IMR-90 (cell line): ENCODE data around the gene LHFPL6. TPM values are rescaled to one million over a fixed set of nuclear protein-coding genes. Genes with fewer than 3 reads are reported as not detected.

Source experiments
- ATAC-seq: fragments of 200-7000 bp; cut with Tn5 transposase; 2 replicates; pipeline ENCODE4 v1.9.1; 2020; ENCODE audit warnings: low read depth, mild to moderate bottlenecking, moderate library complexity
- BruUV-seq: library from RNA; stranded (reverse); fragments of 400-500 nt; replicated peaks from 2 replicates; lab custom pipeline; 2021; lab: Mats Ljungman, UMichigan
- CTCF ChIA-PET: fragments of 300-600 bp; formaldehyde crosslinking; extraction: SDS; loops from one replicate; lab custom pipeline; 2021; ENCODE audit warnings: antibody characterized with exemption; lab: Yijun Ruan, JAX
- POLR2A ChIA-PET: fragments of 300-600 bp; sonication (Branson Sonifier 250); formaldehyde crosslinking; loops from one replicate; lab custom pipeline; 2022; ENCODE audit warnings: antibody characterized with exemption; ENCODE audit not compliant: unreplicated experiment; lab: Charles Lee
- DNase-seq: peaks from one replicate; pipeline ENCODE4 v3.0.0; 2013
- H2AFZ ChIP-seq: replicated peaks from 2 replicates; pipeline ENCODE3; 2013; ENCODE audit warnings: low read length, mild to moderate bottlenecking; ENCODE audit not compliant: poor library complexity
- H2AK5ac ChIP-seq: 2 replicates; pipeline ENCODE4 v1.6.1; 2013; ENCODE audit warnings: low read depth, low read length, inconsistent platforms
- H2AK9ac ChIP-seq: replicated peaks from 2 replicates; pipeline ENCODE3; 2013; ENCODE audit warnings: mild to moderate bottlenecking, low read depth, low read length, moderate library complexity; ENCODE audit not compliant: poor library complexity
- H2BK120ac ChIP-seq: 2 replicates; pipeline ENCODE4 v1.6.1; 2013; ENCODE audit warnings: low read depth, low read length, inconsistent platforms
- H2BK15ac ChIP-seq: 3 replicates; pipeline ENCODE4 v1.6.1; 2013; ENCODE audit warnings: low read depth, low read length, inconsistent platforms
- H2BK20ac ChIP-seq: 2 replicates; pipeline ENCODE4 v1.6.1; 2013; ENCODE audit warnings: low read depth, mild to moderate bottlenecking, inconsistent platforms, low read length, moderate library complexity
- H2BK5ac ChIP-seq: 2 replicates; pipeline ENCODE4 v1.6.1; 2013; ENCODE audit warnings: mild to moderate bottlenecking, low read depth, low read length, inconsistent platforms; ENCODE audit not compliant: poor library complexity, severe bottlenecking
- H3K14ac ChIP-seq: replicated peaks from 2 replicates; pipeline ENCODE4 v1.6.1; 2013; ENCODE audit warnings: low read depth, low read length, inconsistent platforms
- H3K18ac ChIP-seq: 2 replicates; pipeline ENCODE4 v1.6.1; 2013; ENCODE audit warnings: low read depth, low read length, control low read depth
- H3K23ac ChIP-seq: 2 replicates; pipeline ENCODE4 v1.6.1; 2013; ENCODE audit warnings: low read depth, low read length, inconsistent platforms
- H3K27ac ChIP-seq: 2 replicates; pipeline ENCODE4 v1.5.1; 2013; ENCODE audit warnings: mild to moderate bottlenecking, control low read depth, low read length; ENCODE audit not compliant: insufficient read depth
- H3K27me3 ChIP-seq: 2 replicates; pipeline ENCODE4 v1.6.1; 2013; ENCODE audit warnings: low read length; ENCODE audit not compliant: control insufficient read depth, insufficient read depth
- H3K36me3 ChIP-seq: 2 replicates; pipeline ENCODE4 v1.6.1; 2013; ENCODE audit warnings: low read length, mixed read lengths; ENCODE audit not compliant: control insufficient read depth, insufficient read depth
- H3K4ac ChIP-seq: 2 replicates; pipeline ENCODE4 v1.6.1; 2013; ENCODE audit warnings: low read depth, low read length, inconsistent platforms
- H3K4me1 ChIP-seq: 2 replicates; pipeline ENCODE4 v1.6.1; 2013; ENCODE audit warnings: low read length, mixed read lengths; ENCODE audit not compliant: control insufficient read depth, insufficient read depth
- H3K4me2 ChIP-seq: 2 replicates; pipeline ENCODE4 v1.6.1; 2013; ENCODE audit warnings: low read depth, mild to moderate bottlenecking, control low read depth, low read length, moderate library complexity
- H3K4me3 ChIP-seq: 2 replicates; pipeline ENCODE4 v1.5.1; 2013; ENCODE audit warnings: low read depth, mild to moderate bottlenecking, control low read depth, low read length, moderate library complexity; ENCODE audit not compliant: insufficient read depth
- H3K56ac ChIP-seq: 2 replicates; pipeline ENCODE4 v1.6.1; 2013; ENCODE audit warnings: low read length, inconsistent platforms; ENCODE audit not compliant: insufficient read depth; ENCODE audit errors: extremely low read depth
- H3K79me1 ChIP-seq, 2 experiments: 2 replicates each; pipeline ENCODE4 v1.6.1; 2013; ENCODE audit warnings: low read length in 2 of 2, inconsistent platforms in 1 of 2, low read depth in 1 of 2
- H3K9ac ChIP-seq: 2 replicates; pipeline ENCODE4 v1.6.1; 2013; ENCODE audit warnings: low read depth, low read length, control low read depth
- H3K9me1 ChIP-seq: 2 replicates; pipeline ENCODE4 v1.6.1; 2013; ENCODE audit warnings: low read length, inconsistent platforms; ENCODE audit not compliant: insufficient read depth
- H3K9me3 ChIP-seq: 2 replicates; pipeline ENCODE4 v1.6.1; 2013; ENCODE audit warnings: low read length; ENCODE audit not compliant: control insufficient read depth, insufficient read depth
- H4K20me1 ChIP-seq: 2 replicates; pipeline ENCODE4 v1.6.1; 2013; ENCODE audit warnings: low read length, inconsistent platforms; ENCODE audit not compliant: insufficient read depth
- H4K5ac ChIP-seq: 2 replicates; pipeline ENCODE4 v1.6.1; 2013; ENCODE audit warnings: mild to moderate bottlenecking, low read depth, low read length, control low read depth
- H4K8ac ChIP-seq, 2 experiments: 2 replicates each; pipeline ENCODE4 v1.6.1; 2013; ENCODE audit warnings: low read depth in 2 of 2, low read length in 2 of 2, control low read depth in 1 of 2, inconsistent platforms in 1 of 2
- H4K91ac ChIP-seq: 2 replicates; pipeline ENCODE4 v1.6.1; 2013; ENCODE audit warnings: low read depth, low read length, inconsistent platforms; ENCODE audit not compliant: insufficient read depth
- BHLHE40 ChIP-seq: fragments of 150-350 bp; IDR thresholded peaks from 2 replicates; pipeline ENCODE4 v1.6.1; 2016; ENCODE audit warnings: mild to moderate bottlenecking, low read depth, low read length
- CEBPB ChIP-seq: IDR thresholded peaks from 2 replicates; pipeline ENCODE4 v1.6.1; 2012; ENCODE audit warnings: low read depth, low read length, improper control_type of control experiment
- CHD1 ChIP-seq: IDR thresholded peaks from 2 replicates; pipeline ENCODE4 v1.6.1; 2012; ENCODE audit warnings: low read depth, low read length, improper control_type of control experiment
- CTCF ChIP-seq: conservative IDR thresholded peaks from 2 replicates; pipeline ENCODE4 v1.5.1; 2012; ENCODE audit warnings: mild to moderate bottlenecking, low read depth, low read length, improper control_type of control experiment
- ELK1 ChIP-seq: fragments of 150-350 bp; IDR thresholded peaks from 2 replicates; pipeline ENCODE4 v1.6.1; 2016; ENCODE audit warnings: low read depth, mild to moderate bottlenecking, low read length, moderate library complexity, borderline replicate concordance
- FOS ChIP-seq: fragments of 150-350 bp; IDR thresholded peaks from 2 replicates; pipeline ENCODE4 v1.6.1; 2016; ENCODE audit warnings: low read depth, low read length
- MAFK ChIP-seq: IDR thresholded peaks from 2 replicates; pipeline ENCODE4 v1.6.1; 2012; ENCODE audit warnings: low read depth, low read length, improper control_type of control experiment
- MAZ ChIP-seq: IDR thresholded peaks from 2 replicates; pipeline ENCODE4 v1.6.1; 2012; ENCODE audit warnings: low read depth, mild to moderate bottlenecking, low read length, improper control_type of control experiment, moderate library complexity, borderline replicate concordance
- MXI1 ChIP-seq: IDR thresholded peaks from 2 replicates; pipeline ENCODE4 v1.6.1; 2012; ENCODE audit warnings: low read depth, mild to moderate bottlenecking, low read length, moderate library complexity, borderline replicate concordance
- NFE2L2 ChIP-seq: fragments of 150-350 bp; IDR thresholded peaks from 2 replicates; pipeline ENCODE4 v1.6.1; 2016; ENCODE audit warnings: low read depth, mild to moderate bottlenecking, low read length
- POLR2A ChIP-seq: IDR thresholded peaks from 2 replicates; pipeline ENCODE4 v1.6.1; 2012; ENCODE audit warnings: mild to moderate bottlenecking, low read depth, low read length
- RAD21 ChIP-seq: IDR thresholded peaks from 2 replicates; pipeline ENCODE4 v1.6.1; 2012; ENCODE audit warnings: low read length, improper control_type of control experiment
- RCOR1 ChIP-seq: IDR thresholded peaks from 2 replicates; pipeline ENCODE4 v1.6.1; 2012; ENCODE audit warnings: mild to moderate bottlenecking, low read length, improper control_type of control experiment; ENCODE audit not compliant: insufficient replicate concordance
- RFX5 ChIP-seq: IDR thresholded peaks from 2 replicates; pipeline ENCODE4 v1.8.0; 2012; ENCODE audit warnings: low read depth, mild to moderate bottlenecking, low read length, moderate library complexity
- SMC3 ChIP-seq: fragments of 150-350 bp; IDR thresholded peaks from 2 replicates; pipeline ENCODE4 v1.6.1; 2016; ENCODE audit warnings: low read depth, mild to moderate bottlenecking, antibody characterized with exemption, low read length, moderate library complexity
- dilution Hi-C: fragments of 300-500 bp; cut with HindIII; formaldehyde crosslinking; loops from one replicate; pipeline ENCODE4 v1.14.3; 2018; ENCODE audit warnings: low sequenced_read_pairs; ENCODE audit not compliant: unreplicated experiment
- in situ Hi-C: fragments of 300-500 bp; cut with MboI; formaldehyde crosslinking; loops from 3 replicates; pipeline ENCODE4 v1.14.3; 2019; ENCODE audit warnings: low sequenced_read_pairs, inconsistent platforms, mixed read lengths
- intact Hi-C: fragments of 100-400 bp; cut with micrococcal nuclease; formaldehyde crosslinking; loops from 2 replicates; pipeline ENCODE4 v1.10.0; 2022
- polyA plus RNA-seq, 3 experiments: library from polyadenylated mRNA; depleted of rRNA; stranded (reverse); fragments of >200 nt; gene quantifications; 2 replicates each; pipeline ENCODE4 v1.2.3, GENCODE V29; 2012; ENCODE audit warnings: low replicate concordance in 1 of 3
- total RNA-seq: library from RNA; depleted of rRNA; stranded (reverse); fragments of >200 nt; gene quantifications from 2 replicates; pipeline ENCODE4 v1.2.3, GENCODE V29; 2012
- TF ChIP-seq, protein P1 (sequence below): fragments of 150-350 bp; IDR thresholded peaks from 2 replicates; pipeline ENCODE4 v1.6.1; 2017; ENCODE audit warnings: mild to moderate bottlenecking, antibody characterized with exemption, low read length, low read depth

The LHFPL6 gene
- total and polyA plus RNA-seq, 2 of the 4 experiments (the other 2 are of a cell fraction) = 24.7 to 36.1 TPM

DNA sequence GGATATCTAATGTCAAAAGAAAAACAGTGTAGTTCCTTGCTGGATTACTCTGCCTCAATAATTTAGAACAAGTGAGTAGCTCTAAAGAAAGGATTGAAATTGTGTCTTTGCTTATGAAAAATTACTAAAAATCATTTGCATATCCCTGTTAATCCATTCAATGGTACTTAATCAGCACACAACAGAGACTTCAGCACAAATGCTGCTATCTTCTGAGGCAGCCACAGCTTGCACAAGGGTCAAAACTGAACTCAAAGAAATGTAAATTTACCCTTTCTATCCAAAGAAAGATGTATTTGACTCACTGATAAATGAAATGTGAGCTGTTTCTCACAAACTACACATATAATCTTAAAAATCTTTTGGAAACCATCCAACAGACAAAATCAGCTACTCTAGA, 116.2 kb downstream of the LHFPL6 start:
- Histone ChIP-seq H4K20me1 (peaks cover 3% of the 10 kb centered on the region; the same call in 1 of the 2 replicates), H3K27ac (no peak overlapping the region), H3K23ac (no peak overlapping the region), H4K8ac (no peak overlapping the region), H2AFZ (no peak overlapping the region), H3K79me1 (peaks cover 21 to 48% of the 10 kb centered on the region in 2 experiments; a peak in 3 of 4 replicates), H3K4me3 (no peak overlapping the region), H2AK9ac (no peak overlapping the region), H3K9ac (no peak overlapping the region), H3K4ac (no peak overlapping the region), H3K4me2 (no peak overlapping the region), H3K56ac (no peak overlapping the region), H2BK5ac (no peak overlapping the region), H2BK120ac (no peak overlapping the region), H3K9me3 (no peaks in the 10 kb centered on the region), H3K36me3 (no peaks in the 10 kb centered on the region), H2BK20ac (no peak overlapping the region), H3K4me1 (peaks cover 9% of the 10 kb centered on the region), H4K5ac (no peak overlapping the region), H3K18ac (no peak overlapping the region), H2BK15ac (no peak overlapping the region), H4K91ac (no peak overlapping the region), H3K9me1 (peaks cover 6% of the 10 kb centered on the region; the same call in 1 of the 2 replicates), H2AK5ac (no peak overlapping the region), H3K27me3 (no peaks in the 10 kb centered on the region), H3K14ac (no peak overlapping the region)
- intact Hi-C loops = no loop called here
- in situ Hi-C loops = no loop called here
- CTCF ChIA-PET = no interaction called here
- TF ChIP-seq BHLHE40 = no peak
- no peak for TF ChIP-seq CTCF
- TF ChIP-seq RCOR1 = no peak
- TF ChIP-seq SMC3 = no peak
- no peak for TF ChIP-seq FOS
- TF ChIP-seq MXI1 = no peak
- TF ChIP-seq MAZ = no peak
- no peak for TF ChIP-seq POLR2A
- TF ChIP-seq RFX5 = no peak
- no peak for TF ChIP-seq MAFK
- no peak for TF ChIP-seq RAD21
- TF ChIP-seq CHD1 = no peak
- TF ChIP-seq, protein P1, sequence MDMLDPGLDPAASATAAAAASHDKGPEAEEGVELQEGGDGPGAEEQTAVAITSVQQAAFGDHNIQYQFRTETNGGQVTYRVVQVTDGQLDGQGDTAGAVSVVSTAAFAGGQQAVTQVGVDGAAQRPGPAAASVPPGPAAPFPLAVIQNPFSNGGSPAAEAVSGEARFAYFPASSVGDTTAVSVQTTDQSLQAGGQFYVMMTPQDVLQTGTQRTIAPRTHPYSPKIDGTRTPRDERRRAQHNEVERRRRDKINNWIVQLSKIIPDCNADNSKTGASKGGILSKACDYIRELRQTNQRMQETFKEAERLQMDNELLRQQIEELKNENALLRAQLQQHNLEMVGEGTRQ = no peak
- no peak for TF ChIP-seq CEBPB
- no peak for TF ChIP-seq ELK1
- TF ChIP-seq NFE2L2 = no peak
- ATAC-seq = no peak
- DNase-seq = no peak
- dilution Hi-C loops = no loop called here
- BruUV-seq = no TSS peak
- POLR2A ChIA-PET = no interaction called here
